ENCODE data around the gene CD101.

CD101 gene

GRCh38 chr1:117051224-117052064, 49.9 kb downstream of the CD101 start:
- no peak for DNase-seq (ENCODE audit: low read depth)

DNA sequence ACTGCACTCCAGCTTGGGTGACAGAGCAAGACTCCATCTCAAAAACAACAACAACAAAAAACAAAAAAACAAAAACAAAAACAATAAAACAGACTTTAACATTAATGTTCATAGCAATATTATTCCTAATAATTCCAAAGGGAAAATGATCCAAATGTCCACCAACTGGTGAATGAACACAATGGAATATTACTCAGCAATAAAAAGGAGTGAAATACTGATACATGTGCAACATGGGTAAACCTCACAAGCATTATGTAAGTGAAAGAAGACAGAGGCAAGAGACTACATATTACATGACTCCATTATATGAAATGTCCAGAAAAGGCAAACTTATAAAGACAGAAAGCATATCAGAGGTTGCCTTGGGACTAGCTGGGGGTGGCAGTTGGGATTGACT, 52.5 kb downstream of the CD101 start:
- DNase-seq (ENCODE audit: low read depth), result no peak

GRCh38 chr1:117058810-117059209, 57.2 kb downstream of the CD101 start:
- DNase-seq (ENCODE audit: low read depth), result no peak

DNA sequence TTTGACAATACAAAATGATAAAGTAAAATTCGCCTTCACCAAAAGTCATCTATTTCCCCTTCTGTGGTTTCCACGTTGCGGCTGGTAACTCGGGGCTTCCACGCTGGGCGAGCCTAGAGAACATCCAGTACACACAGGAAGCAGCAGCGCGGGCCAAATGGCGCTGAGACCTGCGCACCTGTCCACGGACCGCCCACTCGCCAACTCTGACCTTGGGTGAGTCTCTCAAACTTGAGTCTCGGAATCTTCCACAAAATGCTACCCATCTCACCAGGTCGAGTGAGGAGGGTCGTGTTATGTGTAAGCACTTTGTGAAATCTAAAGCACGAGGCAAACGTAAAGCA, 57.7 kb downstream of the CD101 start:
- DNase-seq (ENCODE audit: low read depth), result no peak

DNA sequence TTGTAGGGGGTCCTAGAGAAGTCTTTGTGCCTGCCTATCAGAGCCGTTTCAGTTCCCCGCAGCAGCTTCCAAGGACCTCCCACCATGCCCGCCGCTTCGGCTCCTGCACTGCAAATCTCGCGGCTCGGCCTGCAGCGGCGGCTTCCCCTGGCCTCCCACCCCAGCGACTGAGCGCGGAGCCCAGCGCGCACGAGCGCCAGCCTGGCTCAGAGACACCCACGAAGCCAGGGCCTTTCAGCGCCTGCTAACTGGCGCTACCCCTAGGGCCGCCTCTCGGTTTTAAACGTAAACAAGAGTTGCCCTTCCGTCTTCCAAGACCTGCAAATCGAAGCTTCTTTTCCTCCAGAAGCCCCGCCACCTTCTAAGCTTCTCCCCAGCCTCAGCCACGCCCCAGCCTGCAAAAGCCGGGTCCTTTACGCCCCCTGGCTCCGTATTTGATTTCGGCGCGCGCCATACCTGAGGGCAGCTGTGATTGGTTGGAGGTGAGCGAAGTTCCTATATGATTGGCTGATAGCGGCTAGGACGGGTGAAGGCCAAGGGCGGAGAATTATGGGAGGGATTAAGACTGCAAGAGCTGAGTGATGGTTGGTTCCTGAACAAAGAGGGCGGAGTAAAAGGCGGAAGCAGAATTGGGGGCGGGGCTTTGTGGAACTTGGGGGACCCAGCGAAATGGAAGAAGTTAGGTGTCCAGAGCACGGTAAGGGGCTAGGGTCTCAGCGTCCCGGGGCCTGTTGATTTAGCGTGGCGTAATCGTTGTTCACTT, 58.3 kb downstream of the CD101 start, which contains the start of gene TTF2:
Gene TTF2 (plus strand): TSS at position 649 of the 763 bp plus-strand sequence. CDS start 21 bp downstream, at position 670.
- DNase-seq (ENCODE audit: low read depth), result peak; percentile 99

GRCh38 chr1:117060441-117061317, 59.1 kb downstream of the CD101 start:
- no peak for DNase-seq (ENCODE audit: low read depth)

GRCh38 chr1:117061986-117062415, 60.4 kb downstream of the CD101 start:
- no peak for DNase-seq (ENCODE audit: low read depth)

DNA sequence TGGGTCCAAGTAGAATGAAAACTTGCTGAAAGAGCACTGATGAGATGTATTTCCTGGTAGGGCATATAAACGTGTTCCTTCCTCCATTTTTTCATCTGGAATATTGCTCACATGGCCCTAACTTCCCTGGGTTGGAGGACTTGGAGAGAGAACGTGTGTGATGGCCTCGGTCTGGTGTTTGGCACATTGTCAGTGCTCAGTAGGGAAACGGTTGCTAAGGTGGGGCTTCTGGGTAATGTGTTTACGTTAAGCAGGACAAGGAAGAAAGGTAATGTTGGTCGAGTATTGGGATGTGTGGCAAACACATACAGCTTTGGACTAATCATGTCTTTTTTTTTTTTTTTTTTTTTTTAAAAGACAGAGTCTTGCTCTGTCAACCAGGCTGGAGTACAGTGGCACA, 64.8 kb downstream of the CD101 start:
- DNase-seq (ENCODE audit: low read depth), result no peak

GRCh38 chr1:117067533-117068370, 66.2 kb downstream of the CD101 start:
- DNase-seq (ENCODE audit: low read depth), result no peak

- no peak for DNase-seq (ENCODE audit: low read depth)
Measured at GRCh38 chr1:117068580-117068979, 67.0 kb downstream of the CD101 start.

- no peak for DNase-seq (ENCODE audit: low read depth)
Measured at GRCh38 chr1:117069220-117069844, 67.8 kb downstream of the CD101 start.

- DNase-seq (ENCODE audit: low read depth), result no peak
Measured at GRCh38 chr1:117070124-117070523, 68.6 kb downstream of the CD101 start.

- no peak for DNase-seq (ENCODE audit: low read depth)
Measured at GRCh38 chr1:117076648-117077047, 75.1 kb downstream of the CD101 start.

GRCh38 chr1:117077267-117077666, 75.7 kb downstream of the CD101 start:
- no peak for DNase-seq (ENCODE audit: low read depth)

DNA sequence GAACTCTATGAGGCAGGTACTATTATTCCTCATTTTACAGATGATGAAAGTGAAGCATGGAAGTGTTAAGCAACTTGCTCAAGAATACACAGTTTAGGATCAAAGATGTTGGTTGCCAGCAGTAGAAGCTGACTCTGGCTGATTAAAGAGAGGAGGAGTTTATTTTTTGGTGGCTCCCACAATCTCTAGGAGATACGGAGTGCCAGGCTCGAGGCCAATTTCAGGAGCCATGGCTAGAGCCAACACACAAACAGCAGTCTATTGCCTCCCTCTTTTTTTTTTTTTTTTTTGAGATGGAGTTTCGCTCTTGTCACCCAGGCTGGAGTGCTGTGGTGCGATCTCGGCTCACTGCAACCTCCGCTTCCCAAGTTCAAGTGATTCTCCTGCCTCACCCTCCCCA, 78.2 kb downstream of the CD101 start:
- DNase-seq (ENCODE audit: low read depth), result no peak

DNA sequence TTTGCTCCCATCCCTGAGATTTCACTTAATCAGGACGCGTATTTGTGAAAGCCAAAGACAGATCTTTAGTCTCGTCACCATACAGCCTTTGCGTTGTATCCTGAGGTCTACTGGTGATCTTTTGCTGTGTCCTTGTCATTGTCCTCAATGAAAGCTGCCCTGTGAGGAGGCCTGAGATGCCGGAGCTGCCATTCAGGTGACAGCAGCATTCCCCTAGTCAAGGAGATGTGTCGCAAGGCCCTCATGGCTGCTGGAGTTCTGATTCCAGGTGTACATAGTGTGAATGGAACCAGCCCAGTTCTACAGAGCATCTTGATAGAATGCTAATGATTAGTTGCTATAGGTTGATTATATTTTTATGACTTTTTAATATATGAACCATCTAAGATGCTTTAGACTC, 82.7 kb downstream of the CD101 start:
- DNase-seq (ENCODE audit: low read depth), result no peak
